ENCODE measurements around the gene SLC30A1.

DNA sequence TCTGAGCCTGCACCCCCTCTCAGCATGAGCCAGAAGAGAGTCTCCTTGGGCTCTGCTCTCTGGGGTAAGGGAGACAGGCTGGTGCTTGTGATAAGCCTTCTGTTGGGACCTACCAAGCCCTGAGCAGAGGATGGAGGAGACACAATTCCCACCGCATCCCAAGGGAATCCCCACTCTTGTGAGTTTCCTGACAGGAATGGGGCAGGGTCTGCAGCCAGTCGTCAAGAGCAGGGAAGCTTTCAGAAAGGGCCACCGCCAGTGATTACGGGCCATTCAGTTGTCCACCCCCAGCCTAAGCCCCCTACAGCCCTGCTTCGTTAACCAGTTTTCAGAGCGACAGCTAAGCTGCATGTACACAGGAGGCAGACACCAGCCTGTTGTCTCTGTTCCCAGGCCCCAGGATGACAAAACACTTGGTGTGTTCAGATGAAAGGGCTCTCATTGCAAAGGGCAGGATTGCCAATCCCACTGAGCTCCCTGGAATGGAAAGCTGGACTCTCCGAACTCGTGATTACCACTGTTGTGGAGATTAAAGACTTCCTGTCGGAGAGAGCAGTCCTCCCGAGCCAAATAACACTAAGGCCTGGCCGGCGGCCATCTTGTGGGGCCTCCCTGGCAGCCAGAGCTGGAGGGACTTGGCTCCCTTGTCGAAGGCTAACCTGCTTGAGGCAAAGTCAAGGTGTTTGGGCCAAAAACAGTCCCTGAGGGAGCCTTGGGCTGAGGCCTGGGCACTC is 37.4 kb upstream of the SLC30A1 start:
- TF ChIP-seq RAD21 (conservative IDR thresholded peaks at IDR 0.05): no peak
- TF ChIP-seq, protein P1, sequence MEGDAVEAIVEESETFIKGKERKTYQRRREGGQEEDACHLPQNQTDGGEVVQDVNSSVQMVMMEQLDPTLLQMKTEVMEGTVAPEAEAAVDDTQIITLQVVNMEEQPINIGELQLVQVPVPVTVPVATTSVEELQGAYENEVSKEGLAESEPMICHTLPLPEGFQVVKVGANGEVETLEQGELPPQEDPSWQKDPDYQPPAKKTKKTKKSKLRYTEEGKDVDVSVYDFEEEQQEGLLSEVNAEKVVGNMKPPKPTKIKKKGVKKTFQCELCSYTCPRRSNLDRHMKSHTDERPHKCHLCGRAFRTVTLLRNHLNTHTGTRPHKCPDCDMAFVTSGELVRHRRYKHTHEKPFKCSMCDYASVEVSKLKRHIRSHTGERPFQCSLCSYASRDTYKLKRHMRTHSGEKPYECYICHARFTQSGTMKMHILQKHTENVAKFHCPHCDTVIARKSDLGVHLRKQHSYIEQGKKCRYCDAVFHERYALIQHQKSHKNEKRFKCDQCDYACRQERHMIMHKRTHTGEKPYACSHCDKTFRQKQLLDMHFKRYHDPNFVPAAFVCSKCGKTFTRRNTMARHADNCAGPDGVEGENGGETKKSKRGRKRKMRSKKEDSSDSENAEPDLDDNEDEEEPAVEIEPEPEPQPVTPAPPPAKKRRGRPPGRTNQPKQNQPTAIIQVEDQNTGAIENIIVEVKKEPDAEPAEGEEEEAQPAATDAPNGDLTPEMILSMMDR (IDR thresholded peaks at IDR 0.05; ENCODE audit: poor library complexity, severe bottlenecking): no peak
- TF ChIP-seq EP300 (conservative IDR thresholded peaks at IDR 0.05; ENCODE audit: poor library complexity, severe bottlenecking): no peak
- TF ChIP-seq, protein P2, sequence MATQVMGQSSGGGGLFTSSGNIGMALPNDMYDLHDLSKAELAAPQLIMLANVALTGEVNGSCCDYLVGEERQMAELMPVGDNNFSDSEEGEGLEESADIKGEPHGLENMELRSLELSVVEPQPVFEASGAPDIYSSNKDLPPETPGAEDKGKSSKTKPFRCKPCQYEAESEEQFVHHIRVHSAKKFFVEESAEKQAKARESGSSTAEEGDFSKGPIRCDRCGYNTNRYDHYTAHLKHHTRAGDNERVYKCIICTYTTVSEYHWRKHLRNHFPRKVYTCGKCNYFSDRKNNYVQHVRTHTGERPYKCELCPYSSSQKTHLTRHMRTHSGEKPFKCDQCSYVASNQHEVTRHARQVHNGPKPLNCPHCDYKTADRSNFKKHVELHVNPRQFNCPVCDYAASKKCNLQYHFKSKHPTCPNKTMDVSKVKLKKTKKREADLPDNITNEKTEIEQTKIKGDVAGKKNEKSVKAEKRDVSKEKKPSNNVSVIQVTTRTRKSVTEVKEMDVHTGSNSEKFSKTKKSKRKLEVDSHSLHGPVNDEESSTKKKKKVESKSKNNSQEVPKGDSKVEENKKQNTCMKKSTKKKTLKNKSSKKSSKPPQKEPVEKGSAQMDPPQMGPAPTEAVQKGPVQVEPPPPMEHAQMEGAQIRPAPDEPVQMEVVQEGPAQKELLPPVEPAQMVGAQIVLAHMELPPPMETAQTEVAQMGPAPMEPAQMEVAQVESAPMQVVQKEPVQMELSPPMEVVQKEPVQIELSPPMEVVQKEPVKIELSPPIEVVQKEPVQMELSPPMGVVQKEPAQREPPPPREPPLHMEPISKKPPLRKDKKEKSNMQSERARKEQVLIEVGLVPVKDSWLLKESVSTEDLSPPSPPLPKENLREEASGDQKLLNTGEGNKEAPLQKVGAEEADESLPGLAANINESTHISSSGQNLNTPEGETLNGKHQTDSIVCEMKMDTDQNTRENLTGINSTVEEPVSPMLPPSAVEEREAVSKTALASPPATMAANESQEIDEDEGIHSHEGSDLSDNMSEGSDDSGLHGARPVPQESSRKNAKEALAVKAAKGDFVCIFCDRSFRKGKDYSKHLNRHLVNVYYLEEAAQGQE (IDR thresholded peaks at IDR 0.05; ENCODE audit: borderline replicate concordance): no peak

Data from neural cell (in vitro differentiated cells).